Fibroblast of lung (primary cell): ENCODE measurements around the gene CFAP45.

Experiments
- CTCF ChIP-seq, 2 donors: IDR thresholded peaks in 1 of 2; conservative IDR thresholded peaks in 1 of 2; 1 replicate in 1 of 2; 2 replicates in 1 of 2; pipeline ENCODE4 v1.5.1; 2011 to 2012; ENCODE audit warnings: low read length in 2 of 2, control low read depth in 1 of 2, inconsistent platforms in 1 of 2, low read depth in 1 of 2, mild to moderate bottlenecking in 1 of 2
- EZH2 ChIP-seq: IDR thresholded peaks from 2 replicates; pipeline ENCODE4 v1.5.1; 2012; ENCODE audit warnings: low read length, control low read depth, mild to moderate bottlenecking; ENCODE audit errors: missing control alignments

GRCh38 chr1:159851407-159851806 lies 48.6 kb downstream of the CFAP45 start:
- no peak for TF ChIP-seq CTCF (conservative IDR thresholded peaks at IDR 0.05 in 1 of 2, IDR thresholded peaks at IDR 0.05 in 1 of 2; ENCODE audit: low read depth in 1 of 2, low read length in 2 of 2)
- no peak for TF ChIP-seq EZH2
